K562 (cell line): ENCODE measurements around the gene GPX7. TPM values are rescaled to one million over a fixed set of nuclear protein-coding genes. Genes with fewer than 3 reads are reported as not detected.

Experiments
- ATAC-seq: fragments of 200-7000 bp; cut with Tn5 transposase; 3 replicates; pipeline ENCODE4 v1.9.1; 2020; ENCODE audit warnings: moderate library complexity
- BruUV-seq: library from RNA; stranded (reverse); fragments of 400-500 nt; replicated peaks from 2 replicates; lab custom pipeline; 2021; lab: Mats Ljungman, UMichigan
- CTCF ChIA-PET: fragments of 300-600 bp; formaldehyde crosslinking; extraction: SDS; loops from one replicate; lab custom pipeline; 2021; ENCODE audit warnings: low intra/inter-chr PET ratio; lab: Yijun Ruan, JAX
- POLR2A ChIA-PET: fragments of 300-600, 350-650 bp; sonication (Branson Sonifier 250); formaldehyde crosslinking; extraction: SDS; loops from one replicate; lab custom pipeline; 2021; ENCODE audit warnings: antibody characterized with exemption, inconsistent platforms; lab: Yijun Ruan, JAX
- DNase-seq, 4 experiments: peaks; one replicate each; pipeline versions ENCODE4 v3.0.0 to v3.0.0-alpha.2; 2011 to 2018; ENCODE audit warnings: low spot score in 3 of 4, mixed read lengths in 3 of 4; ENCODE audit errors: extremely low read depth in 1 of 4
- FAIRE-seq: peaks from 2 replicates; lab custom pipeline; 2011; peaks lifted over from hg19 to GRCh38; lab: Jason Lieb, UNC
- H2AFZ ChIP-seq: 2 replicates; pipeline ENCODE4 v1.6.0; 2011; ENCODE audit warnings: low read depth, low read length, control low read depth, inconsistent platforms
- H3K27ac ChIP-seq: fragments of 200-600 bp; 3 replicates; pipeline ENCODE4 v1.8.0; 2011; ENCODE audit warnings: low read depth, mild to moderate bottlenecking, control low read depth, inconsistent platforms, low read length, moderate library complexity, mixed read lengths; ENCODE audit errors: extremely low read depth
- H3K27me3 ChIP-seq, 2 experiments: fragments of 300-600 bp in 1 of 2; 2 replicates in 1 of 2; 3 replicates in 1 of 2; pipeline versions ENCODE4 v1.6.0 to v1.8.0; 2011; ENCODE audit warnings: inconsistent platforms in 2 of 2, low read length in 2 of 2, mild to moderate bottlenecking in 1 of 2, mixed read lengths in 1 of 2, moderate library complexity in 1 of 2; ENCODE audit not compliant: control insufficient read depth in 2 of 2, insufficient read depth in 2 of 2
- H3K36me3 ChIP-seq: fragments of 300-600 bp; 3 replicates; pipeline ENCODE4 v1.8.0; 2011; ENCODE audit warnings: mild to moderate bottlenecking, low read length, inconsistent platforms; ENCODE audit not compliant: control insufficient read depth, insufficient read depth
- H3K4me1 ChIP-seq, 2 experiments: fragments of 200-600 bp in 1 of 2; replicated peaks in 1 of 2; 2 replicates in 1 of 2; 3 replicates in 1 of 2; pipeline versions ENCODE4 v1.5.1 to v1.8.0; 2011; ENCODE audit warnings: inconsistent platforms in 2 of 2, low read length in 2 of 2, mild to moderate bottlenecking in 1 of 2, mixed read lengths in 1 of 2, moderate library complexity in 1 of 2; ENCODE audit not compliant: control insufficient read depth in 2 of 2, insufficient read depth in 2 of 2
- H3K4me2 ChIP-seq: 2 replicates; pipeline ENCODE4 v1.6.1; 2011; ENCODE audit warnings: low read length, control low read depth, inconsistent platforms, mixed read lengths; ENCODE audit not compliant: insufficient read depth
- H3K4me3 ChIP-seq: fragments of 200-600 bp; sonication (generic), shearing (Covaris generic); 2 replicates; pipeline ENCODE4 v1.5.1; 2016; ENCODE audit warnings: control low read depth, inconsistent platforms
- H3K79me2 ChIP-seq: fragments of 200-600 bp; 3 replicates; pipeline ENCODE4 v1.8.0; 2011; ENCODE audit warnings: low read length, inconsistent platforms; ENCODE audit not compliant: control insufficient read depth, insufficient read depth
- H3K9ac ChIP-seq, 2 experiments: 2 replicates each; pipeline versions ENCODE4 v1.6.0 to v1.6.1; 2011; ENCODE audit warnings: low read depth in 2 of 2, low read length in 2 of 2, control low read depth in 1 of 2, inconsistent platforms in 1 of 2, mild to moderate bottlenecking in 1 of 2, mixed read lengths in 1 of 2; ENCODE audit not compliant: insufficient read depth in 1 of 2
- H3K9me1 ChIP-seq: one replicate; pipeline ENCODE4 v1.6.0; 2011; ENCODE audit warnings: inconsistent platforms, mild to moderate bottlenecking, low read length, moderate library complexity; ENCODE audit not compliant: control insufficient read depth, insufficient read depth
- H3K9me3 ChIP-seq: replicated peaks from 2 replicates; pipeline ENCODE4 v1.5.1; 2011; ENCODE audit warnings: low read depth, low read length, inconsistent platforms; ENCODE audit not compliant: control insufficient read depth, insufficient read depth
- H4K20me1 ChIP-seq: replicated peaks from 2 replicates; pipeline ENCODE4 v1.6.1; 2011; ENCODE audit warnings: low read length, inconsistent platforms, mixed read lengths; ENCODE audit not compliant: control insufficient read depth, insufficient read depth
- CHAMP1 ChIP-seq: fragments of 450-650 bp; IDR thresholded peaks from 2 replicates; pipeline ENCODE4 v1.6.1; 2016; ENCODE audit warnings: mild to moderate bottlenecking
- MCM5 ChIP-seq: fragments of 450-650 bp; IDR thresholded peaks from 2 replicates; pipeline ENCODE4 v1.6.1; 2016; ENCODE audit warnings: low read depth
- NFIC ChIP-seq: fragments of 450-650 bp; IDR thresholded peaks from 2 replicates; pipeline ENCODE4 v1.6.1; 2017; ENCODE audit warnings: mild to moderate bottlenecking, inconsistent platforms
- TFAM ChIP-seq: fragments of 250-450 bp; sonication (Bioruptor Pico); conservative IDR thresholded peaks from 2 replicates; pipeline ENCODE4 v1.5.0; 2021; ENCODE audit warnings: mild to moderate bottlenecking, moderate library complexity
- WGBS: fragments of 100-300 bp; shearing (Covaris generic); methylation state at CpG from one replicate; pipeline ENCODE4 v1.1.6; 2016; ENCODE audit warnings: low coverage, mixed read lengths; ENCODE audit not compliant: insufficient coverage; ENCODE audit errors: missing lambda C conversion rate; 5-methylcytosine and 5-hydroxymethylcytosine counted together
- in situ Hi-C: fragments of 300-500 bp; cut with MboI; formaldehyde crosslinking; loops from 4 replicates; pipeline ENCODE4 v1.15.0; 2018; ENCODE audit warnings: inconsistent platforms, mixed read lengths
- intact Hi-C: fragments of 100-400 bp; cut with micrococcal nuclease; formaldehyde crosslinking; loops from 2 replicates; pipeline ENCODE4 v1.14.2; 2022
- polyA plus RNA-seq, 8 experiments: library from polyadenylated mRNA; depleted of rRNA in 4 of 8; stranded (reverse) in 5 of 8; unstranded in 3 of 8; fragments of >200 nt; fragmentation: Nextera tagmentation in 2 of 8; fragmentation: Illumina TruSeq in 1 of 8; extraction: Ambion mirVana in 2 of 8; extraction: Trizol in 1 of 8; gene quantifications; 2 replicates each; pipeline versions ENCODE4 v1.2.1 to v1.2.3, GENCODE V29; 2011 to 2014; ENCODE audit warnings: inconsistent platforms in 1 of 8, missing spikeins in 1 of 8
- total RNA-seq, 7 experiments: library from RNA; depleted of rRNA in 6 of 7; stranded (reverse); fragments of >200 nt in 6 of 7; fragmentation: Illumina TruSeq in 2 of 7; extraction: Trizol in 2 of 7; gene quantifications; 2 replicates each; pipeline versions ENCODE4 v1.2.1 to v1.2.3, GENCODE V29; 2011 to 2021; ENCODE audit warnings: low replicate concordance in 1 of 7
- TF ChIP-seq, protein P1 (sequence below): fragments of 250-450 bp; sonication (Bioruptor Pico); IDR thresholded peaks from 2 replicates; pipeline ENCODE4 v1.4.0; 2020; ENCODE audit warnings: mild to moderate bottlenecking, moderate library complexity

Gene GPX7
- total and polyA plus RNA-seq, 9 of the 15 experiments (the other 6 are each of a cell fraction or from before 2014, with no cell fraction given): 0.08 TPM; not detected in 8

DNA sequence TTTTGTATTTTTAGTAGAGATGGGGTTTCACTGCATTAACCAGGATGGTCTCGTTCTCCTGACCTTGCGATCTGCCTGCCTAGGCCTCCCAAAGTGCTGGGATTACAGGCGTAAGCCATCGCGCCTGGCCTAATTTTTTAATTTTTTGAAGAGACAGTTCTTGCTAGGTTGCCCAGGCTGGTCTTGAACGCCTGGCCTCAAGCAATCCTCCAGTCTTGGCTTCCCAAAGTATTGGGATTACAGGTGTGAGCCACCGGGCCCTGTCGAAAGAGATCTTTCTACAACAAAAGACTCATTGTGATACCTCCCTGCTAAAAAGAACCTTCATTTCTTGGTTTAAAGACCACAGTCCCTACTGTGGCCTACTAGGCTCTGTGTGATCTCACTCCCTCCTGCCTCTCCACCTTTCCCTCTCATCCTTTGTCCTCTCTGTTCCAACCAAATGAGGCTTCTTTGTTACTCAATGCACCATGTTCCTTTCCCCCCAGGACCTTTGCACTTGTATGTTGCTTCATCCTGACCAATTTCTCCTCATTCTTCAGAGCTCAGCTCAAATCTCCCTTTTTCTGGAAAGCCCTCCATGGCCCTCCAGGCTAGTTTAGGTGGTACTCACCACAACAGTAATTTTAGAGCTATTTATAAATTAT lies 1.5 kb upstream of the GPX7 start:
- no peaks in the 10 kb centered on the region for H3K4me1 ChIP-seq
- H3K79me2 ChIP-seq: no peaks in the 10 kb centered on the region
- H3K36me3 ChIP-seq: no peaks in the 10 kb centered on the region
- no peak overlapping the region for H2AFZ ChIP-seq
- intact Hi-C loops (no loop called here), in situ Hi-C loops (no loop called here)
- ChIA-PET CTCF (no interaction called here), POLR2A (no interaction called here)
- TF ChIP-seq NFIC (no peak), MCM5 (no peak), TFAM (CRISPR knock-in tag) (no peak), CHAMP1 (no peak)
- TF ChIP-seq, protein P1, sequence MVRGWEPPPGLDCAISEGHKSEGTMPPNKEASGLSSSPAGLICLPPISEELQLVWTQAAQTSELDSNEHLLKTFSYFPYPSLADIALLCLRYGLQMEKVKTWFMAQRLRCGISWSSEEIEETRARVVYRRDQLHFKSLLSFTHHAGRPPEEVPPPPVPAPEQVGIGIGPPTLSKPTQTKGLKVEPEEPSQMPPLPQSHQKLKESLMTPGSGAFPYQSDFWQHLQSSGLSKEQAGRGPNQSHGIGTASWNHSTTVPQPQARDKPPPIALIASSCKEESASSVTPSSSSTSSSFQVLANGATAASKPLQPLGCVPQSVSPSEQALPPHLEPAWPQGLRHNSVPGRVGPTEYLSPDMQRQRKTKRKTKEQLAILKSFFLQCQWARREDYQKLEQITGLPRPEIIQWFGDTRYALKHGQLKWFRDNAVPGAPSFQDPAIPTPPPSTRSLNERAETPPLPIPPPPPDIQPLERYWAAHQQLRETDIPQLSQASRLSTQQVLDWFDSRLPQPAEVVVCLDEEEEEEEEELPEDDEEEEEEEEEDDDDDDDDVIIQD: no peak
- no peak for FAIRE-seq
- H3K27ac ChIP-seq: no peak overlapping the region
- no peaks in the 10 kb centered on the region for H3K9me3 ChIP-seq
- no peak for DNase-seq
- H3K4me3 ChIP-seq: no peak overlapping the region
- no peak overlapping the region for H3K4me2 ChIP-seq
- H4K20me1 ChIP-seq: no peaks in the 10 kb centered on the region
- BruUV-seq: no TSS peak
- WGBS: 79% methylated on average over 8 of the region's 8 CpGs
- no peaks in the 10 kb centered on the region for H3K27me3 ChIP-seq
- no peak overlapping the region for H3K9ac ChIP-seq
- no peaks in the 10 kb centered on the region for H3K9me1 ChIP-seq
- no peak for ATAC-seq
